NCI-H82 treated with DMSO at 0.1 percent for 48 hours (cell line): ENCODE data around the gene RAB3A.
"Not testable (repeated sequence)": the region's sequence is repeated elsewhere in the genome, so short reads cannot be mapped to it uniquely, and the experiment has no call there.

ENCODE experiments used
- DNase-seq: peaks from one replicate; lab custom pipeline; 2025; ENCODE audit not compliant: unreplicated experiment; lab: John Stamatoyannopoulos, UW

The RAB3A gene

DNA sequence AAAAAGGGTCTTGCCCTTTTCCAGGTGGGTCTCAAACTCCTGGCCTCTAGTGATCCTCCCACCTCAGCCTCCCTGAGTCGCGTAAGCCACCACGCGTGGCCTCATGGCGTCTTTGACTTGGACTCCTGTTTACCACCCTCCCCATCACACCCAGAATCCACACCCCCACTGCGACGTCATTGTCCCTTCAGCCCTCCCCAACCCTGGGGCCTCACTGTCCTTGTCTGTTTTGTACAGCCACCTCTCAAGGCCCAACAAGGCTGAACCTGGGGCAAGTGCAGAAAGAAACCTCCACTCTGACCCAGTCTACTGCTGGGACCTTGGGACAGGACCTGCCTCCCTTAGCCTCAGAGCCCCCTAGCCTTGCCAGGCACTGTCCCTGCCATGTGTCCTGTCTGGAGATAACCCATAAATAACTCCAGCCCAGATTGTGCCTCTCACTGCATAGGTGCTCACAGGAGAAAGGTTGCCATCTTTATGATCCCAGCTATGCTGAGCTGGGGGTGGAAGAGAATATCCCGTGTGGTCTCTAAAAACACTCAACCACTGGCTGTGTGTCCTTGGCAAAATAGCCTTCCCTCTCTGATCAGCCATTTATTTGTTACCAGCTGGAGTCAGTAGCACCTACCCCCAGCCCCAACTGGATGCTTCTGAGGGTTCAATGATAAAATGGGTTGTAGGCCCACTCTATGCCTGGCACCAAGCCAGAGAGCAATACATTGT is 32.1 kb downstream of the RAB3A start:
- DNase-seq = no peak

DNA sequence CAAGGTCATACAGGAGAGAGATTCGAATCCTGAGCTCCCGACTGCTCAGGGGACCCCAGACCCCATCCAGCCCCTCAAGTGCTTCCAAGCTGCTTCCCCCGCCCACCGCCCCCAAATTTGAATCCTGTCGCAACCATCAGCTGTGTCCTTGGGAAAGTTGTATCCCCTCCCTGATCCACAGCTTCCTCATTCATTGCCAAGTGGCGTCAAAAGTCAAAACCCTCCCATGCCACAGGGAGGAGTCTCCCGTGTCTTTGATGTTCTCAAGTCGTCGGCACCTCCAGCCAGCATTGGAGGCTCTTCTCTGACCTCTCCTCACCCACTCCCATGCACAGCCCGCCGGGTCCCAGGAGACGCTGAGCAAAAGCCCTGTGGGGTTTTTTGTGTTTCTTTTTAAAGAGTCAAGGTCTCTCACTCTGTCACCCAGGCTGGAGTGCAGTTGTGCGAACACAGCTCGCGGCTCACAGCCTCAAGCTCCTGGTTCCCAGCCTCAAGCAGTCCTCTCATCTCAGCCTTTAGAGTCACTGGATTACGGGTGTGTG is 33.1 kb downstream of the RAB3A start:
- DNase-seq = no peak

DNA sequence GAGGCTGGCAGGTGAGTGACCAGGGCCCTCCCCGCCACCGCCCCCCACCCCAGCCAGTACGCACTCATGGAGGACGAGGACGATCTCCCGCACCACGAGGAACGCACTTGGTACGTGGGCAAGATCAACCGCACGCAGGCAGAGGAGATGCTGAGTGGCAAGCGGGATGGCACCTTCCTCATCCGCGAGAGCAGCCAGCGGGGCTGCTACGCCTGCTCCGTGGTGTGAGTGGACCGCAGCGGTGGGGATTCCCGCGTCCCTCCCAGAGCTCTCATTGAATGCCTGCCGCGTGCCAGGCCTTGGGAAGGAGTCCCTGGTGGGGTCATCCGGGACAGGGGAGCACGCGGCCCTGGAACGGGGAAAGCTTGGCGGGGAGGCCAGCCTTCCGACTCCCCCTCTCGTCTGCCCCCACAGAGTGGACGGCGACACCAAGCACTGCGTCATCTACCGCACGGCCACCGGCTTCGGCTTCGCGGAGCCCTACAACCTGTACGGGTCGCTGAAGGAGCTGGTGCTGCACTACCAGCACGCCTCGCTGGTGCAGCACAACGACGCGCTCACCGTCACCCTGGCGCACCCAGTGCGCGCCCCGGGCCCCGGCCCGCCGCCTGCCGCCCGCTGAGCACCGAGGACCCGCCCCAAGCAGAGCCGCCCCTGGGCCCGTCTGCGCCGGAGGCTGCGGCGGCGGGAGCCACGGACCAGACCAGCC is 35.0 kb downstream of the RAB3A start:
- DNase-seq = no peak

DNA sequence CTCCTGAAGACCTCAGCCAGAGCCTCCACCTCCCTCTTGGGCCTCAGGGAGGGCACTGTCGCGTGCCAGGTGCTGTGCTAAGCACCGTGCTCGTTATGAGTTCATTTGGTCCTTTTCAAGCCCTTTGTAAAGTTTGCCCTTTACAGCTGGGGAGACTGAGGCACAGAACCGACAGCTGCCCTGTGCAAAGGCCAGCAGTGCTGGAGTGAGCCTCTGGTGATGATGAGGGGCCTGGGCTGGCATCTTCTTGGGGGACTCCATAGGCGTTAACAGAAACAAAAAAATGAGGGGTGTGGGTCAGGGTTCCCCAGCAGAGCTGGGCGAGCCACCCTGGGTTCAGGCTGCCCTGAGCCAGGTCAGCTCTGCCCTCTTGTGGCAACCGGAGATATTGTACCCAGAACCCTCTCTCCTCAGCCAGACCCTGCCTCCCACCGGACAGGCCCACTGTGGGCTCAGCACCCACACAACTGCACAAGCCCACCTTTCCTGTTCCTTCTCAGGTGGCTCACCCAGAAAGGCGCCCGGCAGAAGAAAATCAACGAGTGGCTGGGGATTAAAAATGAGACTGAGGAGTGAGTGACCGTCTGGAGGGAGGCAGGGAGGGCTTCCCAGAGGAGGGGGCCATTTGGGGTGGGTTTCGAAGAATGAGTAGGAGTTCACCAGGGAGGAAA is 35.7 kb downstream of the RAB3A start:
- peak; percentile 24 for DNase-seq

DNA sequence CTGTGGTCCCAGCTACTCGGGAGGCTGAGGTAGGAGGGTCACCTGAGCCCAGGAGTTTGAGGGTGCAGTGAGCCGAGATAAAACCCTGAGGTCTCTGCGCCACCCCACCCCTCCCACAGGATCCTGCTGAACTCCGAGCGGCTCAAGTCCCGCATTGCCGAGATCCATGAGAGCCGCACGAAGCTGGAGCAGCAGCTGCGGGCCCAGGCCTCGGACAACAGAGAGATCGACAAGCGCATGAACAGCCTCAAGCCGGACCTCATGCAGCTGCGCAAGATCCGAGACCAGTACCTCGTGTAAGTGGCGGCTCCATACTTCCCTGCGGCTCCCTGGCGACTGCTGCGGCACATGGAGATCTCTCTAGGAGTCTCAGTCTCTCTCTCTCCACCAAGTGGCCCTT is 36.8 kb downstream of the RAB3A start:
- no peak for DNase-seq

DNA sequence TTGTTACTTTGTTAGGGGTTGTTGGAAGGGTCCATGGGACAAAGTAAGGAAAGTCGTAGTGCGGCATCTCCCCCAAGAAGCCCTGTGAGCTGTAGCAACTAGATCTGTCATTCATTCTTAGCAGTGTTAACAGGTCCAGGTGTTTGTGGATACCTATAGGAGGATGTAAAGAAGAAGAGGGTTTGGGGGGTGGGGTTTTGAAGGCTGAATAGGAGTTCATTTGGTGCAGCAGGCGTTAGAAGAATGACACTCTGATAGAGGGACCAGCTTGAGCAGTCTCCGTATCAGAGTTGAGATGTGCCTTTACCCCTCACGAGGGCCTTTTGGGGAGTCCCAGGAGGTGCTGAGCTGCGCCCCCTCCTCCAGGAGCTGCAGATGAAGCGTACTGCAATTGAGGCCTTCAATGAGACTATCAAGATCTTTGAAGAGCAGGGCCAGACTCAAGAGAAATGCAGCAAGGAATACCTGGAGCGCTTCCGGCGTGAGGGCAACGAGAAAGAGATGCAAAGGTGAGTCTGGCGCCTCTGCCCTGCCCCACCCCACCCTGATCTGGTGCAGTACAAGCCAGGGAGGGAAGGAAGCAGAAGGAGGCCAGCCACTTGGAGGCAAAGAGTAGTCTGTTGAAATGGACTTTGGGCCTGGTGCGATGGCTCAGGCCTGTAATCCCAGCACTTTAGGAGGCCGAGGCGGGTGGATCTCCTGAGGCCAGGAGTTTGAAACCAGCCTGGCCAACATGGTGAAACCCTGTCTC is 37.9 kb downstream of the RAB3A start:
- DNase-seq = no peak

DNA sequence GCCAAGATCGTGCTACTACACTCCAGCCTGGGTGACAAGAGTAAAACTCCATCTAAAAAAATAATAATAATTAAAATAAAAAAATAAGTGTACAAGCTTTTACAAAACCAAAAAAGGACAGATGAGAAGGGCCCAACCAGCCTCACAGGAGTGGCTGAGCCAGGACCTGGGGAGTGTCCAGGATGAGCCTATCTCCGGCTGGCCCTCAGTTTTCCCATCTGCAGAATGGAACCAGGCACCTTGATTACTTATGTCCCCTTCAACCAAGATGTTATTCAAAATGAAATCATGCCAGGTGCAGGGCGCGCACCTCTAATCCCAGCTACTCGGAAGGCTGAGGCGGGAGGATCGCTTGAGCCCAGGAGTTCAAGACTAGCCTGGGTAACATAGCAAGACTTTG is 39.8 kb downstream of the RAB3A start:
- no peak for DNase-seq

DNA sequence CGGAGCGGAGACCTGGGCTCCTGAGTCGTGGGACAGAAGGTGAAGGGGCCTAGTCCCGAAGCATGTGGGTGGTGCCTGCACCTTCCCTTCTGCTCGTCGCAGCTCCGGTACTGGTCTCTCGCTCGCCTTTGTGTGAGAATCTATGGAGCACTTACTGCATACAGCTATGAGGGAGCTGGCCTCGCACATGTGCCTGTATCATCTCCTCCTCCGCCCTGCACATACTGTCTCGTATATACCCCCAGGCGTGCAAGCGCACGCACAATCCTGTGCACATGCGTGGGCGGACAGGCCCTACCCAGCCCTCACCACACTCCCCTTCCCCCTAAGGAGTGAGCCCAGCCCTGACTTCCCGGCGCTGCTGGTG is 42.2 kb downstream of the RAB3A start:
- no peak for DNase-seq

DNA sequence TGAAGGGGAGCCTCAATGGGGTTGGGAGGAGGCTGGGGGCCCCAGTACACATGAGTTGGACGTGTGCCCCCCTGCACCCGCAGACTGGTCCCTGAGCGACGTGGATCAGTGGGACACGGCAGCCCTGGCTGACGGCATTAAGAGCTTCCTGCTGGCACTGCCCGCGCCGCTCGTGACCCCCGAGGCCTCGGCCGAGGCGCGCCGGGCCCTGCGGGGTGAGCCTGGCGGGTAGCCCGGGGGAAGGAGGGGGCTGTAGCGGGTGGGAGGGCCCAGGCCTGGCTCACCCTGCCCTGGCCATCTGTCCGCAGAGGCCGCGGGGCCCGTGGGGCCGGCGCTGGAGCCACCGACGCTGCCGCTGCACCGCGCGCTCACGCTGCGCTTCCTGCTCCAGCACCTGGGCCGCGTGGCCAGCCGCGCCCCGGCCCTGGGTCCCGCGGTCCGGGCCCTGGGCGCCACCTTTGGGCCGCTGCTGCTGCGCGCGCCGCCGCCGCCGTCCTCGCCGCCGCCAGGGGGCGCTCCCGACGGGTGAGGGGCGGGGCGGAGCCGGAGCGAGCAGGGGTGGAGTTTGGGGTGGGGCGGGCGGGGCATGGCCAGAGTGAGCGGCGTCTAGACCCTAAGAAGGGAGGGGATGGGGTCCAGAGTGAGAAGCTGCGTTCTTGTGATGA is 42.7 kb downstream of the RAB3A start:
- no peak for DNase-seq

DNA sequence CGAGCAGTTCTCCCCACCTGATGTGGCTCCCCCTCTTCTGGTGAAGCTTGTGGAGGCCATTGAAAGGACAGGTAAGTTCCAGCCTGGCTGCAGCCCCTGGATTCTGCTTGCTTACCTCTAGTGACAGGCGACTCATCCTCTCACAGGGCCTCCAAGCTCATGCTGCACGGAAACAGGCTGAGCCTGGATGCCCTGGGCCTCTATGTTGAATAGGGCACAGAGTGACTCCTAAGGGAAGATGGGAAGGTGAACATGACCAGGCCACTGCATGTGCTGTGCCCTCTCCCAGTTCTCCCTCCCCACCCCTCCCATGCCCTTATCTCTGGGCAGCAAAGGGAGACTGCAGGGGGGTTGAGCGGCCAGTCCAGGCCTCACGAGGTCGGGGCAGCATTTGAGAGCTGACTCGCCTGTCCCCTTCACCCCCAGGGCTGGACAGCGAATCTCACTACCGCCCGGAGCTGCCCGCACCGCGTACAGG is 43.3 kb downstream of the RAB3A start:
- no peak for DNase-seq

DNA sequence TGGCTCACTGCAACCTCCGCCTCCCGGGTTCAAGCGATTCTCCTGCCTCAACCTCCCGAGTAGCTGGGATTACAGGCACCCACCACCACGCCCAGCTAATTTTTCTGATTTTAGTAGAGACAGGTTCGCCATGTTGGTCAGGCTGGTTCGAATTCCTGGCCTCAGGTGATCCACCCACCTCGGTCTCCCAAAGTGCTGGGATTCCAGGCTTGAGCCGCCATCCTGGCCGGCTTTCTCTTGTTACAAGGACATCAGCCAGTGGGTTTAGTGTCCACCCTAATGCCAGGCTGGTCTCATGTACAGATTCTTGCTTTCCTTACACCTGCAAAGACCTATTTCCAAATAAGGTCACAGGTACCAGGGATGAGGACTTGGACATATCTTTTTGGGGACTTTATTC is 44.0 kb downstream of the RAB3A start:
- no peak for DNase-seq

DNA sequence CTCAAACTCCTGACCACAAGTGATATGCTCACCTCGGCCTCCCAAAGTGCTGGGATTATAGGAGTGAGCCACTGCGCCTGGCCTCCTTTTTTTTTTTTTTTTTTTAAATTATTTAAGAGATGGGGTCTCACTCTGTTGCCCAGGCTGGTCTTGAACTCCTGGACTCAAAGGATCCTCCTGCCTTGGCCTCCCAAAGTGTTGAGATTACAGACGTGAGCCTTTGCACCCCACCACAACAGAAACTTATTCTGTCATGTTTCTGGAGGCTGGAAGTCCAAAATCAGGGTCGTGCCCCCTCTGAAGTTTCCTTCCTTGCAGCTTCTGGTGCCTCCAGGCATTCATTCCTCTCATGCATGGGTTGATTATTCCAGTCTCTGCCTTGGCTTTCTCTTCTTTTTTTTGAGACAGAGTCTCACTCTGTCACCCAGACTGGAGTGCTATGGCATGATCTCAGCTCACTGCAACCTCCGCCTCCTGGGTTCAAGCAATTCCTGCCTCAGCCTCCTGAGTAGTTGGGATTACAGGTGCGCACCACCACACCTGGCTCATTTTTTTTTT is 44.7 kb downstream of the RAB3A start:
- DNase-seq = not testable (repeated sequence)

DNA sequence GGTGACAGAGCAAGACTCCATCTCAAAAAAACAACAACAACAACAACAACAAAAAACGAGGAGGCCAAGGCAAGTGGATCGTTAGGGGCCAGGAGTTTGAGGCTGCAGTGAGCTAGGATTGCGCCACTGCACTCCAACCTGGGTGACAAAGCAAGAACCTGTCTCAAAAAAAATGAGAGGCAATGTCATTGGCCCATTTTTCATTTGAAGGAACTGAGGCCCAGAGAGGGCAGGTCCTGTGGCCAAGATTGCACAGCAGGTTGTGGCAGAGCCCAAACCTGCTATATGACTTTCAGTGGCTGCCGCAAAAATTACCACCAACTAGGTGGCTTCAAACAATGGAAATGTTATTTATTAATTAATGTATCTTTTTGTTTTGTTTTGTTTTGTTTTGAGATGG is 45.4 kb downstream of the RAB3A start:
- DNase-seq = no peak

DNA sequence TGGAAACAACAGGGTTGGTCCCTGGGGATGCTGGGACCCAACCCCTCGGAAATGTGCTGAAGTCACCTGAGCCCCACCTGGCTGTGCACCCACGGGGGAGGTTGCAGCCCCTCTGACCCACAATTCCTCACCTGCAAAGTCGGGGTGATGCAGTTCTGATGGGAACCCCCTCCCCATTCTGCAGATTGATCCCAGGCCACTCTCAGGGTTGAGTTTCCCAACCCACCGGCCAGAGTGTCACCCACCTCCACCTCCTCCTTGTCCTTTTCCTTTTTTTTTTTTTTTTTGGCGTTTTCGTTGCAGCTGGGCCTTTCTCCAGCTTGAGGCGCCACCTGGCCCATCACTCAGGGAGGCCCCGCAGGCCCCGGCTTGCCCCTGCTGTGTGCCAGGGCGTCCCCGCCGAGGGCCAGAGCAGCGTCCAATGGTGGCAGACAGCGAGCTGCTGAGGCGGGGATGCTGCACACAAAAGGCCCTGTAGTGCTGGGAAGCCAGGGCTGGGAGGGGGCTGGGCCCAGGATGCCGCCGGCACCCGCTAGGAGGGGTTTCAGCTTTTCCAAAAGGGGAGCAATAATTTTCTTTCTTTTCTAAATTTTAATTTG is 46.3 kb downstream of the RAB3A start:
- no peak for DNase-seq

DNA sequence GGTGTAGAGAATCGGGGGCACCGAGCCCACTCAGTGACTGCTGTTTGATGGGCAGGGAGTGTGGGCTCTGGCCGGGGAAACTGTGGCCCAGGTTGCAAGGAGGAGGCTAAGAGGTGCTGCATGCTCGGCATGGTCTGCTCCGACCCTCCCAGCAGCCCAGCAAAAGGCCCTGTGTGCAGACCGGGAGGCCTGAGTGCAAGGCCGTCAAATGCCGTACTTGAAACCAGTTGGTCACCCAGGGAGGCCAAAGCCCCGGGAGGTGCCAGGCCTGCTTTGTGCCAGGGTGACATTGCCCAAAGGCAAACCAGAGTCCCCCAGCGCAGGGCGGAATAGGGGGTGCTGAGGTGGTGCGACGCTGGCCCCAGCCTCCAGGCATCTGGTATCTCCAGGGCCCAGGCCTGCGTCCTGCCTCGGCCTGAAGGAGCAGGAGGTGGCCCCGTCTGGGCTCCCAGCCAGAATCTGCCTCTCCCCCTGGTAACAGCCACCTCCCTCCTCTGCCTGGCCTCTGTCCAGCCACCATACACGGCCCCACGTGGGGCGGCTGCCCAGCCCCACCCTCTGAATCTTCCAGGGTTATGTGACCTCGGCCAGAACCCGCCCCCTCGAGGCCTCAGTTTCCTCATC is 46.9 kb downstream of the RAB3A start:
- no peak for DNase-seq

DNA sequence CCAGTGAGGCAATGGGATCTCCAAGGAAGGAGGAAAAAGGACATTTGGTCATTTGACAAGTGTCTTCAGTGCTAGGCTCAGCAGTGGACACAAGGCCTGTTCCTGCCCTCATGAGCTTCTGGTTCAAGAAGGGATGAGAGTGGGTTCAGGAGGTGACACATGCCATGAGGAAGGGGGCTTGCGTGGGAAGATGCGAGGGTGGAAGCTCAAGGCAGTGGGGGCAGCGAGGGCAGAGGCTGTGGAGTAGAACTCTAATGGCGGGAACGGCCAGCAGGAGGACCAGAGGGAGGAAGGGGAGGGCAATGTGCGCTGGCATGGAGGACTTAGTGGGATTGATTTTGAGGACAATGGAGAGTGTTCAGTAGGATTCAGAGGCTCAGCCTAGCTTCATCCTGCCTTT is 47.6 kb downstream of the RAB3A start:
- DNase-seq = no peak

DNA sequence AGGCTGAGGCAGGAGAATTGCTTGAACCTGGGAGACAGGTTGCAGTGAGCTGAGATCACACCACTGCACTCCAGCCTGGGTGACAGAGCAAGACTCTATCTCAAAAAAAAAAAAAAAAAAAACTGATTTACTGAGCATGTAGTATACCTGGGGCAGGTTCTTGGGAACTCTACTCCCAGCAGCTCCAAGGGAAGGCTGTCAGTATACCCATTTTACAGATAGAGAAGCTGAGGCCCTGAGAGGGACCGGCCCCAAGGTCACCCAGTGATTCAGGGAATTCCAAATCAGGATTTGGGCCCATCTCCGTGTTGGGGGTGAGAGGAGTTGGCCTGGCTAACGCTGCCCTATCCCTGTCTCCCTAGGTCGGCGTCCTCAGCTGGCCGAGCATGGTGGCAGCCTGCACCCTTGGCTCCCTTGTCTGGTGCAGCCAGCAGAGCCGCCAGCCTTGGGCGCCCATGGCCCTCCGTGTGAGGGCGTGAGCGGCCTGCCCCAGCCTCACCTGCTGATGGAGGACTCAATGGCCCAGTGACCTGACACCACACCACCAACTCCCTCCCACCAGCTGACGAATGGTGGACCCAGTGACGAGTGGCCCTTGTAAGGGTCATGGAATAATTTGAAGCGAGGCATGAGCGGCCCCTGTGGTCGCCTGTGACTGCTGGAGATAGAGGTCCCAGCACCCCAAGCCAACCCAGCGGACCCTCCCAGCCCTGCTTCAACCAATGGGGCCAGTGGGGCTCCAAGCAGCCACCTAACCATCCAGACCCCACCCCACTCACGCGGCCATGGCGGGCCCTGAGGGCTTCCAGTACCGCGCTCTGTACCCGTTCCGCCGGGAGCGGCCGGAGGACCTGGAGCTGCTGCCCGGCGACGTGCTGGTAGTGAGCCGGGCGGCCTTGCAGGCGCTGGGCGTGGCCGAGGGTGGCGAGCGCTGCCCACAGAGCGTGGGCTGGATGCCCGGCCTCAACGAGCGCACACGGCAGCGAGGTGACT is 48.5 kb downstream of the RAB3A start:
- no peak for DNase-seq

DNA sequence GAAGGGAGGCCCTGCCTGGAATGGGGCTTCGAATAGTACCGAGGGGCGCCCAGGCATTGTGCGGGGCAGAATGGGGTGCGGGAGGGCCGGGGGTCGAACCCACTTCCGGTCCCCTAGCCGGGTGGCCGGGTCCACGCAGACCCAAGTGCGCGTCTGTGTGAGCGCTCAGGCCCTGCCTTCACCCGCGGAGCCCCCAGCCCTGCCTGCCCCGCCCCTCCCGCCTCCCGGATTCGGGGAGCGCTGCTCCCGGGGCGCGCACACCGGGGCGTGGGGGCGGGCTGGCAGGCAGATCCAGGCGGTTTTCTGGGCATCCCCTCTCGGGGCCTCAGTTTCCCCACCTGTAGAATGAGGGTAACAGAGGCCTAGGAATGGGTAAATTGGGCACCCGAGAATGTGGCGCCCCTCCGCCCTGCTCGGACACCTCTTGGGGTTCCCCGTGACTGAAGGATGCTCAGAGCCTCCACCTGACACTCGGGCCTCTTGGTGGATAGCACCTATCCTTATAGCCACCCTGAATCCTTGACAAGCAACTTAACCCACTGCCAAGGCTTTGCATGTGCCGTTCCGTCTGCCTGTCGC is 50.2 kb downstream of the RAB3A start:
- DNase-seq = no peak
